ENCODE measurements around the gene CACNA2D2. TPM values are rescaled to one million over a fixed set of nuclear protein-coding genes. Genes with fewer than 3 reads are reported as not detected.

Gene CACNA2D2
- total and polyA plus RNA-seq, 4 donors = 0.10 to 0.19 (median 0.15) TPM

GRCh38 chr3:50480471-50480870, 23.0 kb downstream of the CACNA2D2 start:
- DNase-seq (ENCODE audit: low spot score) = no peak
- Histone ChIP-seq H3K27me3 (ENCODE audit: control insufficient read depth in 4 of 4, insufficient read depth in 4 of 4, low read length in 3 of 4) (no peaks in the 10 kb centered on the region), H3K27ac (ENCODE audit: low read depth in 1 of 2, low read length in 2 of 2) (no peak overlapping the region), H3K36me3 (ENCODE audit: control insufficient read depth in 4 of 4, insufficient read depth in 3 of 4, low read depth in 1 of 4, low read length in 3 of 4) (no peaks in the 10 kb centered on the region), H3K4me1 (ENCODE audit: control insufficient read depth in 4 of 4, insufficient read depth in 4 of 4, low read length in 3 of 4) (peaks cover 0 to 14% (median 8%) of the 10 kb centered on the region in 4 donors), H3K4me3 (ENCODE audit: low read depth in 1 of 3, low read length in 3 of 3) (no peak overlapping the region), H3K9me3 (ENCODE audit: control insufficient read depth in 4 of 4, low read length in 3 of 4) (no peaks in the 10 kb centered on the region), H3K9ac (ENCODE audit: low read depth in 1 of 2, low read length in 2 of 2) (no peak overlapping the region)
- TF ChIP-seq MAX (IDR thresholded peaks at IDR 0.05) (no peak), GABPA (IDR thresholded peaks at IDR 0.05 in 1 of 2, conservative IDR thresholded peaks at IDR 0.05 in 1 of 2) (no peak), RXRA (IDR thresholded peaks at IDR 0.05) (no peak), HNF4G (IDR thresholded peaks at IDR 0.05) (no peak), REST (IDR thresholded peaks at IDR 0.05) (no peak), HNF4A (conservative IDR thresholded peaks at IDR 0.05) (no peak)
- 70% methylated on average over 4 of the region's 4 CpGs for WGBS

- H3K27me3 ChIP-seq (ENCODE audit: control insufficient read depth in 4 of 4, insufficient read depth in 4 of 4, low read length in 3 of 4) = no peaks in the 10 kb centered on the region
- no peak for DNase-seq (ENCODE audit: low spot score)
- no peak overlapping the region for H3K4me3 ChIP-seq (ENCODE audit: low read depth in 1 of 3, low read length in 3 of 3)
- WGBS = 83% methylated on average over 4 of the region's 4 CpGs
- H3K9me3 ChIP-seq (ENCODE audit: control insufficient read depth in 4 of 4, low read length in 3 of 4) = no peaks in the 10 kb centered on the region
- no peak overlapping the region for H3K9ac ChIP-seq (ENCODE audit: low read depth in 1 of 2, low read length in 2 of 2)
- H3K36me3 ChIP-seq (ENCODE audit: control insufficient read depth in 4 of 4, insufficient read depth in 3 of 4, low read depth in 1 of 4, low read length in 3 of 4) = no peaks in the 10 kb centered on the region
- peaks cover 0 to 14% (median 8%) of the 10 kb centered on the region in 4 donors for H3K4me1 ChIP-seq (ENCODE audit: control insufficient read depth in 4 of 4, insufficient read depth in 4 of 4, low read length in 3 of 4)
- H3K27ac ChIP-seq (ENCODE audit: low read depth in 1 of 2, low read length in 2 of 2) = no peak overlapping the region
- no peak for TF ChIP-seq NR2F2 (IDR thresholded peaks at IDR 0.05)
- TF ChIP-seq HNF4G (IDR thresholded peaks at IDR 0.05) = no peak
- TF ChIP-seq MAX (IDR thresholded peaks at IDR 0.05) = no peak
- TF ChIP-seq YY1 (IDR thresholded peaks at IDR 0.05) = no peak
- no peak for TF ChIP-seq RXRA (IDR thresholded peaks at IDR 0.05)
- TF ChIP-seq HNF4A (conservative IDR thresholded peaks at IDR 0.05) = no peak
These were observed 23.9 kb downstream of the CACNA2D2 start for GRCh38 chr3:50479523-50479922.

GRCh38 chr3:50478671-50479260, 24.7 kb downstream of the CACNA2D2 start:
- Histone ChIP-seq H3K27me3 (ENCODE audit: control insufficient read depth in 4 of 4, insufficient read depth in 4 of 4, low read length in 3 of 4) (no peaks in the 10 kb centered on the region), H3K27ac (ENCODE audit: low read depth in 1 of 2, low read length in 2 of 2) (no peak overlapping the region), H3K9ac (ENCODE audit: low read depth in 1 of 2, low read length in 2 of 2) (no peak overlapping the region), H3K36me3 (ENCODE audit: control insufficient read depth in 4 of 4, insufficient read depth in 3 of 4, low read depth in 1 of 4, low read length in 3 of 4) (no peaks in the 10 kb centered on the region), H3K9me3 (ENCODE audit: control insufficient read depth in 4 of 4, low read length in 3 of 4) (no peaks in the 10 kb centered on the region), H3K4me1 (ENCODE audit: control insufficient read depth in 4 of 4, insufficient read depth in 4 of 4, low read length in 3 of 4) (peaks cover 0 to 16% (median 10%) of the 10 kb centered on the region in 4 donors), H3K4me3 (ENCODE audit: low read depth in 1 of 3, low read length in 3 of 3) (no peak overlapping the region)
- 96% methylated on average over 2 of the region's 2 CpGs for WGBS
- DNase-seq (ENCODE audit: low spot score) = no peak
- TF ChIP-seq RAD21 (IDR thresholded peaks at IDR 0.05) = no peak
- TF ChIP-seq FOXA2 (IDR thresholded peaks at IDR 0.05) = no peak
- no peak for TF ChIP-seq HNF4G (IDR thresholded peaks at IDR 0.05)
- TF ChIP-seq JUND (IDR thresholded peaks at IDR 0.05) = no peak
- no peak for TF ChIP-seq GABPA (IDR thresholded peaks at IDR 0.05 in 1 of 2, conservative IDR thresholded peaks at IDR 0.05 in 1 of 2)
- TF ChIP-seq CTCF (IDR thresholded peaks at IDR 0.05; ENCODE audit: low read depth, low read length, missing input control) = no peak
- no peak for TF ChIP-seq TAF1 (conservative IDR thresholded peaks at IDR 0.05)
- no peak for TF ChIP-seq ZBTB33 (IDR thresholded peaks at IDR 0.05)
- TF ChIP-seq NR2F2 (IDR thresholded peaks at IDR 0.05) = no peak
- TF ChIP-seq EGR1 (IDR thresholded peaks at IDR 0.05; ENCODE audit: low read depth in 2 of 2) = no peak
- TF ChIP-seq REST (IDR thresholded peaks at IDR 0.05) = no peak
- TF ChIP-seq YY1 (IDR thresholded peaks at IDR 0.05) = no peak

Measured in liver (tissue), 9 donors.